UCSD-AML1 (cell line): ENCODE results near the gene KCNIP1.

Source experiments
- DNase-seq: peaks from one replicate; lab custom pipeline; 2025; ENCODE audit not compliant: unreplicated experiment; lab: John Stamatoyannopoulos, UW

Gene KCNIP1

GRCh38 chr5:170626507-170627150 is 122.8 kb downstream of the KCNIP1 start:
- DNase-seq: no peak

- DNase-seq: no peak
These were observed 123.5 kb downstream of the KCNIP1 start for GRCh38 chr5:170627271-170627670.

GRCh38 chr5:170628028-170628427 is 124.2 kb downstream of the KCNIP1 start:
- DNase-seq: no peak

GRCh38 chr5:170628691-170629565 is 125.1 kb downstream of the KCNIP1 start:
- no peak for DNase-seq

- no peak for DNase-seq
These were observed 125.9 kb downstream of the KCNIP1 start for GRCh38 chr5:170629566-170630175.

GRCh38 chr5:170630226-170630625 is 126.4 kb downstream of the KCNIP1 start:
- DNase-seq: no peak

- DNase-seq: no peak
These were observed 126.9 kb downstream of the KCNIP1 start for GRCh38 chr5:170630711-170631141.

GRCh38 chr5:170631466-170632195 is 127.8 kb downstream of the KCNIP1 start:
- no peak for DNase-seq

GRCh38 chr5:170632266-170632984 is 128.6 kb downstream of the KCNIP1 start:
- no peak for DNase-seq

GRCh38 chr5:170632985-170633234 is 129.1 kb downstream of the KCNIP1 start:
- no peak for DNase-seq

GRCh38 chr5:170633235-170634081 is 129.6 kb downstream of the KCNIP1 start:
- DNase-seq: peak; percentile 78

GRCh38 chr5:170634256-170634990 is 130.6 kb downstream of the KCNIP1 start:
- DNase-seq: no peak

GRCh38 chr5:170635706-170636105 is 131.9 kb downstream of the KCNIP1 start:
- no peak for DNase-seq

GRCh38 chr5:170636206-170636605 is 132.4 kb downstream of the KCNIP1 start:
- DNase-seq: no peak

- DNase-seq: no peak
These were observed 133.1 kb downstream of the KCNIP1 start for GRCh38 chr5:170636801-170637477.

GRCh38 chr5:170638051-170638450 is 134.2 kb downstream of the KCNIP1 start:
- no peak for DNase-seq

GRCh38 chr5:170638454-170639220 is 134.8 kb downstream of the KCNIP1 start:
- peak; percentile 55 for DNase-seq
